Stomach (tissue), 4 donors: ENCODE results near the gene PRICKLE2.

Experiments
- CTCF ChIP-seq, 7 experiments: fragments of 450-650 bp in 4 of 7; fragments of 200-600 bp in 3 of 7; sonication (generic) in 3 of 7; IDR thresholded peaks; one replicate each; pipeline ENCODE4 v1.5.1; 2016 to 2019; ENCODE audit warnings: antibody characterized with exemption in 7 of 7, control low read depth in 2 of 7, mild to moderate bottlenecking in 1 of 7
- EP300 ChIP-seq: sonication (generic); formaldehyde crosslinking; IDR thresholded peaks from one replicate; pipeline ENCODE4 v1.6.1; 2017; ENCODE audit warnings: antibody characterized with exemption
- POLR2A ChIP-seq, 4 donors: fragments of 450-650 bp; IDR thresholded peaks; one replicate each; pipeline ENCODE4 v1.6.1; 2016; ENCODE audit warnings: antibody characterized with exemption in 4 of 4, control low read depth in 2 of 4, mild to moderate bottlenecking in 1 of 4, moderate library complexity in 1 of 4
- POLR2AphosphoS5 ChIP-seq, 3 donors: sonication (generic); formaldehyde crosslinking; IDR thresholded peaks; one replicate each; pipeline ENCODE4 v1.6.1; 2016; ENCODE audit warnings: antibody characterized with exemption in 3 of 3

- TF ChIP-seq CTCF (IDR thresholded peaks at IDR 0.05): no peak
- no peak for TF ChIP-seq POLR2A (IDR thresholded peaks at IDR 0.05)
- TF ChIP-seq POLR2AphosphoS5 (IDR thresholded peaks at IDR 0.05): no peak
- TF ChIP-seq EP300: no peak
Measured at GRCh38 chr3:64270866-64271260, 45.6 kb upstream of the PRICKLE2 start.
